Liver (tissue), 9 donors: ENCODE results near the gene LATS2. TPM values are rescaled to one million over a fixed set of nuclear protein-coding genes. Genes with fewer than 3 reads are reported as not detected.

ENCODE experiments used
- DNase-seq: peaks from one replicate; pipeline ENCODE4 v3.0.0-alpha.2; 2017; ENCODE audit warnings: low spot score
- H3K27ac ChIP-seq, 2 donors: one replicate each; pipeline ENCODE4 v1.7.0; 2013; ENCODE audit warnings: inconsistent platforms in 2 of 2, low read length in 2 of 2, control low read depth in 1 of 2, low read depth in 1 of 2, mild to moderate bottlenecking in 1 of 2
- H3K27me3 ChIP-seq, 4 donors: one replicate each; pipeline versions ENCODE4 v1.6.1 to v1.7.0; 2013; ENCODE audit warnings: low read length in 3 of 4, inconsistent platforms in 1 of 4, mild to moderate bottlenecking in 1 of 4, moderate library complexity in 1 of 4; ENCODE audit not compliant: control insufficient read depth in 4 of 4, insufficient read depth in 4 of 4
- H3K36me3 ChIP-seq, 4 donors: one replicate each; pipeline versions ENCODE4 v1.6.1 to v1.7.0; 2013; ENCODE audit warnings: low read length in 3 of 4, mild to moderate bottlenecking in 3 of 4, low read depth in 1 of 4, moderate library complexity in 1 of 4; ENCODE audit not compliant: control insufficient read depth in 4 of 4, insufficient read depth in 3 of 4
- H3K4me1 ChIP-seq, 4 donors: one replicate each; pipeline versions ENCODE4 v1.6.1 to v1.7.0; 2013; ENCODE audit warnings: low read length in 3 of 4, mild to moderate bottlenecking in 3 of 4, moderate library complexity in 1 of 4; ENCODE audit not compliant: control insufficient read depth in 4 of 4, insufficient read depth in 4 of 4
- H3K4me3 ChIP-seq, 3 donors: one replicate each; pipeline versions ENCODE4 v1.6.1 to v1.7.0; 2013; ENCODE audit warnings: low read length in 3 of 3, control low read depth in 1 of 3, low read depth in 1 of 3, mild to moderate bottlenecking in 1 of 3
- H3K9ac ChIP-seq, 2 donors: one replicate each; pipeline ENCODE4 v1.7.0; 2013; ENCODE audit warnings: low read length in 2 of 2, mild to moderate bottlenecking in 2 of 2, moderate library complexity in 2 of 2, control low read depth in 1 of 2, low read depth in 1 of 2
- H3K9me3 ChIP-seq, 4 donors: one replicate each; pipeline versions ENCODE4 v1.6.1 to v1.7.0; 2013; ENCODE audit warnings: low read length in 3 of 4; ENCODE audit not compliant: control insufficient read depth in 4 of 4
- FOXA1 ChIP-seq: IDR thresholded peaks from 2 replicates; pipeline ENCODE4 v1.6.1; 2016; ENCODE audit warnings: antibody characterized with exemption
- FOXA2 ChIP-seq: IDR thresholded peaks from 2 replicates; pipeline ENCODE4 v1.6.1; 2016; ENCODE audit warnings: antibody characterized with exemption
- HNF4G ChIP-seq: IDR thresholded peaks from 2 replicates; pipeline ENCODE4 v1.6.1; 2016; ENCODE audit warnings: antibody characterized with exemption
- JUND ChIP-seq, 2 donors: IDR thresholded peaks; 2 replicates each; pipeline ENCODE4 v1.6.1; 2016; ENCODE audit warnings: antibody characterized with exemption in 2 of 2
- NR2F2 ChIP-seq: IDR thresholded peaks from 2 replicates; pipeline ENCODE4 v1.6.1; 2016; ENCODE audit warnings: antibody characterized with exemption
- RXRA ChIP-seq, 2 donors: IDR thresholded peaks; 2 replicates each; pipeline ENCODE4 v1.6.1; 2017 to 2018; ENCODE audit warnings: antibody characterized with exemption in 2 of 2, mild to moderate bottlenecking in 1 of 2
- SP1 ChIP-seq: IDR thresholded peaks from 2 replicates; pipeline ENCODE4 v1.6.1; 2018; ENCODE audit warnings: antibody characterized with exemption, mild to moderate bottlenecking
- TAF1 ChIP-seq: conservative IDR thresholded peaks from 2 replicates; pipeline ENCODE4 v1.6.1; 2016; ENCODE audit warnings: antibody characterized with exemption, mild to moderate bottlenecking
- YY1 ChIP-seq: IDR thresholded peaks from 2 replicates; pipeline ENCODE4 v1.6.1; 2016; ENCODE audit warnings: antibody characterized with exemption, mild to moderate bottlenecking
- WGBS: extraction: QIAGEN DNeasy Blood & Tissue Kit; methylation state at CpG from one replicate; pipeline ENCODE4 v1.1.7; 2013; 5-methylcytosine and 5-hydroxymethylcytosine counted together
- polyA plus RNA-seq, 2 donors: library from polyadenylated mRNA; stranded (reverse) in 1 of 2; unstranded in 1 of 2; fragments of 200-250 nt in 1 of 2; fragments of >200 nt in 1 of 2; fragmentation: Nextera tagmentation in 1 of 2; extraction: Ambion mirVana in 1 of 2; gene quantifications; one replicate each; pipeline versions ENCODE4 v1.2.1 to v1.2.3, GENCODE V29; 2013 to 2015
- total RNA-seq, 2 donors: library from RNA; depleted of rRNA; stranded (reverse); fragments of >200 nt; gene quantifications; one replicate each; pipeline ENCODE4 v1.2.3, GENCODE V29; 2014
- TF ChIP-seq, protein P1 (sequence below): IDR thresholded peaks from 2 replicates; pipeline ENCODE4 v1.6.1; 2016; ENCODE audit warnings: antibody characterized with exemption, mild to moderate bottlenecking
- TF ChIP-seq, protein P2 (sequence below): IDR thresholded peaks from 2 replicates; pipeline ENCODE4 v1.6.1; 2016; ENCODE audit warnings: antibody characterized with exemption
- TF ChIP-seq, protein P3 (sequence below): IDR thresholded peaks from 2 replicates; pipeline ENCODE4 v1.6.1; 2016; ENCODE audit warnings: antibody characterized with exemption
- TF ChIP-seq, protein P4 (sequence below): IDR thresholded peaks from 2 replicates; pipeline ENCODE4 v1.6.1; 2016; ENCODE audit warnings: antibody characterized with exemption
- donor health status: healthy.
- donor health status: healthy.
- donor health status: healthy.
- donor health status: healthy.
- donor health status: healthy.

LATS2 gene
- total and polyA plus RNA-seq, 4 donors: 1.6 to 7.0 (median 4.4) TPM

DNA sequence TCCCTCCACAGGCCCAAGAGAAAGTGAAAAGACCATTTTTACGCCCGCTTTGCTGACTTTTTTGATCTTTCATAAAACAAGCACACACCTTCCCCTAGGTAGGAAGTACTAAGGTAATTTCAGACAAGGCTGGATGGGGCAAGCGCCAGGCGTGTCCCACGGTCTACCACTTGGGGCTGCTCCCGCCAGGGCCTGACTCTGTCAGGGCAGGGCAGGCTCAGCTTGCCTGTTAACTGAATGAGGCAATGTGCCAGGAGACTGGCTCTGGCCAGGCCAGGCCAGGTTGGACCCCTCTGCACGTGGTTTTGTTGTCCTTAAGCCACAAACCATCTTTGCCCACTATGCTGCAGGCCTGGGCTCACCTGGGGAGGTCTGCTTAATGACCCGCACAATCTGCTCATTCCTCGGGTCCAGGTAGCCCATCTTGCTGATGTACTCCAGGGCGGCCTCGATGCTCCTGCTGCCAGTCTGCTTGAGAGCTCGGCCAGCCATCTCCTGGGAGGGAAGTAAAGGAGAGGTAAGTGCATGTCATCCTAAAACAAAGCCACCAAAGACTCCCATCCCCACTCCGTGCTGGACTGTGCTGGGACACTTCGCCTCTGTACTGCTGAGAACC, 70.4 kb downstream of the LATS2 start:
- Histone ChIP-seq H3K27me3 (no peaks in the 10 kb centered on the region), H3K36me3 (peaks cover 17 to 37% (median 21%) of the 10 kb centered on the region in 4 donors), H3K9me3 (no peaks in the 10 kb centered on the region), H3K9ac (no peak overlapping the region), H3K4me1 (peaks cover 0 to 3% (median 0%) of the 10 kb centered on the region in 4 donors), H3K27ac (no peak overlapping the region), H3K4me3 (no peak overlapping the region)
- no peak for DNase-seq
- 96% methylated on average over 14 of the region's 14 CpGs for WGBS
- TF ChIP-seq JUND (IDR thresholded peaks at IDR 0.05) (no peak), SP1 (no peak), HNF4G (no peak), TAF1 (no peak), YY1 (no peak), FOXA2 (no peak), NR2F2 (no peak), FOXA1 (no peak)
- TF ChIP-seq, protein P1, sequence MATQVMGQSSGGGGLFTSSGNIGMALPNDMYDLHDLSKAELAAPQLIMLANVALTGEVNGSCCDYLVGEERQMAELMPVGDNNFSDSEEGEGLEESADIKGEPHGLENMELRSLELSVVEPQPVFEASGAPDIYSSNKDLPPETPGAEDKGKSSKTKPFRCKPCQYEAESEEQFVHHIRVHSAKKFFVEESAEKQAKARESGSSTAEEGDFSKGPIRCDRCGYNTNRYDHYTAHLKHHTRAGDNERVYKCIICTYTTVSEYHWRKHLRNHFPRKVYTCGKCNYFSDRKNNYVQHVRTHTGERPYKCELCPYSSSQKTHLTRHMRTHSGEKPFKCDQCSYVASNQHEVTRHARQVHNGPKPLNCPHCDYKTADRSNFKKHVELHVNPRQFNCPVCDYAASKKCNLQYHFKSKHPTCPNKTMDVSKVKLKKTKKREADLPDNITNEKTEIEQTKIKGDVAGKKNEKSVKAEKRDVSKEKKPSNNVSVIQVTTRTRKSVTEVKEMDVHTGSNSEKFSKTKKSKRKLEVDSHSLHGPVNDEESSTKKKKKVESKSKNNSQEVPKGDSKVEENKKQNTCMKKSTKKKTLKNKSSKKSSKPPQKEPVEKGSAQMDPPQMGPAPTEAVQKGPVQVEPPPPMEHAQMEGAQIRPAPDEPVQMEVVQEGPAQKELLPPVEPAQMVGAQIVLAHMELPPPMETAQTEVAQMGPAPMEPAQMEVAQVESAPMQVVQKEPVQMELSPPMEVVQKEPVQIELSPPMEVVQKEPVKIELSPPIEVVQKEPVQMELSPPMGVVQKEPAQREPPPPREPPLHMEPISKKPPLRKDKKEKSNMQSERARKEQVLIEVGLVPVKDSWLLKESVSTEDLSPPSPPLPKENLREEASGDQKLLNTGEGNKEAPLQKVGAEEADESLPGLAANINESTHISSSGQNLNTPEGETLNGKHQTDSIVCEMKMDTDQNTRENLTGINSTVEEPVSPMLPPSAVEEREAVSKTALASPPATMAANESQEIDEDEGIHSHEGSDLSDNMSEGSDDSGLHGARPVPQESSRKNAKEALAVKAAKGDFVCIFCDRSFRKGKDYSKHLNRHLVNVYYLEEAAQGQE: no peak
- TF ChIP-seq, protein P2, sequence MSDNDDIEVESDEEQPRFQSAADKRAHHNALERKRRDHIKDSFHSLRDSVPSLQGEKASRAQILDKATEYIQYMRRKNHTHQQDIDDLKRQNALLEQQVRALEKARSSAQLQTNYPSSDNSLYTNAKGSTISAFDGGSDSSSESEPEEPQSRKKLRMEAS: no peak
- TF ChIP-seq, protein P3, sequence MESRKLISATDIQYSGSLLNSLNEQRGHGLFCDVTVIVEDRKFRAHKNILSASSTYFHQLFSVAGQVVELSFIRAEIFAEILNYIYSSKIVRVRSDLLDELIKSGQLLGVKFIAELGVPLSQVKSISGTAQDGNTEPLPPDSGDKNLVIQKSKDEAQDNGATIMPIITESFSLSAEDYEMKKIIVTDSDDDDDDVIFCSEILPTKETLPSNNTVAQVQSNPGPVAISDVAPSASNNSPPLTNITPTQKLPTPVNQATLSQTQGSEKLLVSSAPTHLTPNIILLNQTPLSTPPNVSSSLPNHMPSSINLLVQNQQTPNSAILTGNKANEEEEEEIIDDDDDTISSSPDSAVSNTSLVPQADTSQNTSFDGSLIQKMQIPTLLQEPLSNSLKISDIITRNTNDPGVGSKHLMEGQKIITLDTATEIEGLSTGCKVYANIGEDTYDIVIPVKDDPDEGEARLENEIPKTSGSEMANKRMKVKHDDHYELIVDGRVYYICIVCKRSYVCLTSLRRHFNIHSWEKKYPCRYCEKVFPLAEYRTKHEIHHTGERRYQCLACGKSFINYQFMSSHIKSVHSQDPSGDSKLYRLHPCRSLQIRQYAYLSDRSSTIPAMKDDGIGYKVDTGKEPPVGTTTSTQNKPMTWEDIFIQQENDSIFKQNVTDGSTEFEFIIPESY: no peak

DNA sequence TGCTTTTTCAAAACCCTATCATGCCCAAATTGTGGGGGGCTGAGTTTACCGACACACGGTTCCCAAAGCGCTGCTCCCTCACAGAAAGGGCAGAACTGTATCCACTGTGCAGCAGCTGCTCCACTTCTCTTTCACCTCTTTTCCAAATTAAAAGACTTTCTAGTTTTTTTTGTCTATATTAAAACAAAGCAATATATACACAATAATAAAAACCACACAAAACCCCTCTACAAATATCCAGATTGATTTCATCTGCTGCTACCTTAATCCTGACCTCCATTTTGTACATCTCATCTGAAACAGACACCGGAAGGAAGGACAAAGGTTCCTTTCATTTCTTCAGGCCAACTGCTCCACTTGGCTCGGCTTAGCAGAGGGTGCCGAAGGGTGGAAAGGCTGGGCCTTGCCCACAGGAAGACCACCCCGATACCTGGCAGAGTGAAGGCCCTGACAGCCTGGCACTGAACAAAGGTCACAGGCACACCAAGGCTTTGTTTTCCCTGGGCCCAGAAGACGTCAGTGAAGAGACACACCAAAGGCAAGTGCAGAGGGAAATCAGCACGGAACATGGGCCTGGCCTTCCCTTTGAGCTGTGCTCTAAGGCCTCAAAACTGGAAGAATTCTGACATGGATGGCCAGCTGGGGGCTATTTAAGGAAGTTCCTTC, 71.6 kb downstream of the LATS2 start:
- no peaks in the 10 kb centered on the region for H3K4me1 ChIP-seq
- H3K27me3 ChIP-seq: no peaks in the 10 kb centered on the region
- H3K9ac ChIP-seq: no peak overlapping the region
- no peak overlapping the region for H3K27ac ChIP-seq
- no peak overlapping the region for H3K4me3 ChIP-seq
- H3K36me3 ChIP-seq: peaks cover 17 to 37% (median 23%) of the 10 kb centered on the region in 4 donors
- TF ChIP-seq NR2F2 (no peak), RXRA (IDR thresholded peaks at IDR 0.05) (no peak), HNF4G (no peak)
- TF ChIP-seq, protein P2: no peak
- TF ChIP-seq, protein P4, sequence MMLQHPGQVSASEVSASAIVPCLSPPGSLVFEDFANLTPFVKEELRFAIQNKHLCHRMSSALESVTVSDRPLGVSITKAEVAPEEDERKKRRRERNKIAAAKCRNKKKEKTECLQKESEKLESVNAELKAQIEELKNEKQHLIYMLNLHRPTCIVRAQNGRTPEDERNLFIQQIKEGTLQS: no peak
- no peak for DNase-seq
- no peaks in the 10 kb centered on the region for H3K9me3 ChIP-seq
- 92% methylated on average over 9 of the region's 9 CpGs for WGBS
